SK-N-MC (cell line): ENCODE measurements around the gene DHX15.

Experiments used
- EZH2 ChIP-seq: fragments of 200-600 bp; sonication (generic); IDR thresholded peaks from one replicate; pipeline ENCODE4 v1.6.1; 2017; ENCODE audit warnings: antibody characterized with exemption
- FOXP2 ChIP-seq: optimal IDR thresholded peaks from 2 replicates; pipeline ENCODE3; 2011; ENCODE audit warnings: mild to moderate bottlenecking, moderate library complexity; ENCODE audit not compliant: insufficient read depth; ENCODE audit errors: extremely low read length, control extremely low read depth
- POLR2AphosphoS5 ChIP-seq: IDR thresholded peaks from 2 replicates; pipeline ENCODE4 v1.6.1; 2012; ENCODE audit warnings: mild to moderate bottlenecking, low read depth, low read length, borderline replicate concordance

DNA sequence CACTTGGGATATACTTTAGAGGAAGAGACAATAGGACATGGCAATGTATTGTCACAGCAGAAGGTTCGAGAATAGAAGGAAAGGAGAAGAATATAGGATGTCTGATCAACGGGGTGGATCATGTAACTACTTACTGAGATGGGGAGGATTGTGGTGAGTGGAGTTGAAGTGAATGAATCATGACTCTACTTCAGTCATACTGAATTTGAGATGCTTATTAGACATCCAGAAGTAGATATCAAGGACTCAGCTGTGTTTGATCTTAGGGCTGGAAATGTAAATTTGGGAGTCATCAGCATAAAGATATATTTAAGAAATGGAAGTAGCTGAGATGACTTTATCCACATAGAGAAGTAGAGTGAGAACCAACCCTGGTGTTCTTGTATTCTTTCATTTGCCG lies 29.1 kb upstream of the DHX15 start:
- TF ChIP-seq EZH2: no peak
- TF ChIP-seq POLR2AphosphoS5: no peak
- TF ChIP-seq FOXP2: no peak
